ENCODE measurements around the gene RPS17.

RPS17 gene

GRCh38 chr15:82531496-82532382, 8.5 kb downstream of the RPS17 start:
- TF ChIP-seq CTCF (IDR thresholded peaks at IDR 0.05), result no peak

GRCh38 chr15:82530606-82531379, 9.5 kb downstream of the RPS17 start:
- TF ChIP-seq CTCF (IDR thresholded peaks at IDR 0.05), result peak; percentile 95

- no peak for TF ChIP-seq CTCF (IDR thresholded peaks at IDR 0.05)
Measured at GRCh38 chr15:82530006-82530405, 10.3 kb downstream of the RPS17 start.

Data from LNCAP (cell line).